ENCODE results near the gene CCDC159.

DNA sequence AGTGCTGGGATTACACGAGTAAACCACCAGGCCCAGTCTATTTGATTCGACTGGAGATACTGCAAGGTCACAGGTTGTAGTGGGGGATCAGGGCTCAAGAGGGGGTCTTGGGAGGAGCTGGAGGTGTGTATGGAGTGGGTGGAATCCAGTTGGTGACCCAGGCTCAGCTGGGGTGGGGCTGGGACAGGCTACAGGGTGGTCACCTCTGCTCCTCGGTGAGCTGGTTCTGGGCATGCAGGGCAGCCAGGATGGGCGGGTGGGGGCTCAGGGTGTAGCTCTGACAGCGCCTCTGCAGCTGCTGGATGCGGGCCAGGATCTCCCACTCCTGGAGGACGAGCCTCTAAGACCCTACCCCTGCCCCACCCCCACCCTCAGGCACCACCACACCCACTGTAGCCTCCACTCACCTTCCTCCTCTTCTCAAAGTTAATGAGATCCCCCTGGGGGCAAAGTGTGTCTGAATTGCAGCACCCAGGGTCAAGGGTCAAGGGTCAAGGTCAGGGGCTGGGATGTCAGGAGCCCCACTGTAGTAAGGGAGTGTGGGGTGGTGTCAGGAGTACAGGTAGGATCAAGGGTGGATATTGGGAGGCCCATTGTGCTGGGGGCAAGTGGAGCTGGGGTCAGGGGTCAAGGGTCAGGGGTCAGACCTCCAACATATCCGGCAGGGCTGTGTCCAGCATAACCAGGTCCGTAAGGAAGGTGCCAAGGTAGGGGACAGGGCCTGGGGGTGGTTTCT is 55.7 kb downstream of the CCDC159 start:
- TF ChIP-seq TAF1 (IDR thresholded peaks at IDR 0.05; ENCODE audit: borderline replicate concordance, low read depth, low read length) = no peak
- TF ChIP-seq GATA2 (CRISPR knock-in tag; IDR thresholded peaks at IDR 0.05) = no peak
- TF ChIP-seq RAD21 (IDR thresholded peaks at IDR 0.05; ENCODE audit: low read length) = no peak
- TF ChIP-seq, protein P1, sequence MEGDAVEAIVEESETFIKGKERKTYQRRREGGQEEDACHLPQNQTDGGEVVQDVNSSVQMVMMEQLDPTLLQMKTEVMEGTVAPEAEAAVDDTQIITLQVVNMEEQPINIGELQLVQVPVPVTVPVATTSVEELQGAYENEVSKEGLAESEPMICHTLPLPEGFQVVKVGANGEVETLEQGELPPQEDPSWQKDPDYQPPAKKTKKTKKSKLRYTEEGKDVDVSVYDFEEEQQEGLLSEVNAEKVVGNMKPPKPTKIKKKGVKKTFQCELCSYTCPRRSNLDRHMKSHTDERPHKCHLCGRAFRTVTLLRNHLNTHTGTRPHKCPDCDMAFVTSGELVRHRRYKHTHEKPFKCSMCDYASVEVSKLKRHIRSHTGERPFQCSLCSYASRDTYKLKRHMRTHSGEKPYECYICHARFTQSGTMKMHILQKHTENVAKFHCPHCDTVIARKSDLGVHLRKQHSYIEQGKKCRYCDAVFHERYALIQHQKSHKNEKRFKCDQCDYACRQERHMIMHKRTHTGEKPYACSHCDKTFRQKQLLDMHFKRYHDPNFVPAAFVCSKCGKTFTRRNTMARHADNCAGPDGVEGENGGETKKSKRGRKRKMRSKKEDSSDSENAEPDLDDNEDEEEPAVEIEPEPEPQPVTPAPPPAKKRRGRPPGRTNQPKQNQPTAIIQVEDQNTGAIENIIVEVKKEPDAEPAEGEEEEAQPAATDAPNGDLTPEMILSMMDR (IDR thresholded peaks at IDR 0.05) = no peak
- no peak for TF ChIP-seq NFIC (IDR thresholded peaks at IDR 0.05; ENCODE audit: borderline replicate concordance)
- TF ChIP-seq GABPA (IDR thresholded peaks at IDR 0.05; ENCODE audit: low read depth) = no peak
- TF ChIP-seq SMC3 (IDR thresholded peaks at IDR 0.05; ENCODE audit: low read depth, low read length) = no peak
- TF ChIP-seq EP300 (IDR thresholded peaks at IDR 0.05; ENCODE audit: borderline replicate concordance in 1 of 2, low read depth in 1 of 2, low read length in 1 of 2) = no peak
- no peak for TF ChIP-seq POLR2AphosphoS5 (IDR thresholded peaks at IDR 0.05; ENCODE audit: low read depth, low read length)
- no peak for TF ChIP-seq RFX5 (IDR thresholded peaks at IDR 0.05; ENCODE audit: low read length)
